Endodermal cell (in vitro differentiated cells): ENCODE data around the gene OIT3. TPM values are rescaled to one million over a fixed set of nuclear protein-coding genes. Genes with fewer than 3 reads are reported as not detected.

Experiments used
- DNase-seq: peaks from one replicate; pipeline ENCODE4 v3.0.0-alpha.2; 2017
- H3K27ac ChIP-seq: 2 replicates; pipeline ENCODE4 v1.5.1; 2013; ENCODE audit warnings: mild to moderate bottlenecking, low read depth, low read length, moderate library complexity
- H3K27me3 ChIP-seq: 2 replicates; pipeline ENCODE4 v1.6.1; 2013; ENCODE audit warnings: mild to moderate bottlenecking, low read length, moderate library complexity; ENCODE audit not compliant: insufficient read depth, control insufficient read depth, poor library complexity, severe bottlenecking
- H3K36me3 ChIP-seq: 2 replicates; pipeline ENCODE4 v1.7.0; 2013; ENCODE audit warnings: mild to moderate bottlenecking, low read length, moderate library complexity; ENCODE audit not compliant: control insufficient read depth, insufficient read depth
- H3K4me1 ChIP-seq: one replicate; pipeline ENCODE4 v1.7.0; 2013; ENCODE audit warnings: low read length; ENCODE audit not compliant: control insufficient read depth, insufficient read depth
- H3K4me3 ChIP-seq: 2 replicates; pipeline ENCODE4 v1.5.1; 2013; ENCODE audit warnings: mild to moderate bottlenecking, low read length, moderate library complexity
- H3K9ac ChIP-seq: 2 replicates; pipeline ENCODE4 v1.6.1; 2013; ENCODE audit warnings: mild to moderate bottlenecking, low read length, moderate library complexity; ENCODE audit not compliant: poor library complexity, severe bottlenecking; ENCODE audit errors: extremely low read depth
- H3K9me3 ChIP-seq: 2 replicates; pipeline ENCODE4 v1.6.1; 2013; ENCODE audit warnings: mild to moderate bottlenecking, low read length, moderate library complexity; ENCODE audit not compliant: control insufficient read depth
- H3K27ac Mint-ChIP-seq: 2 replicates; pipeline ENCODE4 v1.8.0; 2020; ENCODE audit warnings: mixed read lengths
- H3K27me3 Mint-ChIP-seq: 2 replicates; pipeline ENCODE4 v1.8.0; 2021; ENCODE audit warnings: mild to moderate bottlenecking, mixed read lengths; ENCODE audit not compliant: insufficient read depth
- H3K36me3 Mint-ChIP-seq: 2 replicates; pipeline ENCODE4 v1.8.0; 2020; ENCODE audit warnings: low read depth, mixed read lengths
- H3K4me1 Mint-ChIP-seq: 2 replicates; pipeline ENCODE4 v1.8.0; 2020; ENCODE audit warnings: mixed read lengths
- H3K4me3 Mint-ChIP-seq: 2 replicates; pipeline ENCODE4 v1.8.0; 2020; ENCODE audit warnings: mild to moderate bottlenecking, moderate library complexity, mixed read lengths
- H3K9me3 Mint-ChIP-seq: 2 replicates; pipeline ENCODE4 v1.8.0; 2020; ENCODE audit warnings: mild to moderate bottlenecking, mixed read lengths
- CTCF ChIP-seq: fragments of 200-600 bp; sonication (generic); conservative IDR thresholded peaks from 2 replicates; pipeline ENCODE4 v1.5.0; 2021; ENCODE audit warnings: antibody characterized with exemption, mild to moderate bottlenecking
- WGBS, 2 experiments: methylation state at CpG; one replicate each; pipeline versions ENCODE4 v1.1.5 to v1.1.7; 2013; ENCODE audit warnings: missing lambda C conversion rate in 2 of 2, mixed read lengths in 1 of 2; ENCODE audit not compliant: insufficient coverage in 1 of 2, insufficient read length in 1 of 2; 5-methylcytosine and 5-hydroxymethylcytosine counted together
- total RNA-seq, 2 donors: library from RNA; stranded (reverse); fragmentation: NEBNext Ultra II Directional in 1 of 2; extraction: Animal tissue kit (Norgen Biotek cat#: 25700) in 1 of 2; gene quantifications; 2 replicates in 1 of 2; 3 replicates in 1 of 2; pipeline ENCODE4 v1.2.1, GENCODE V29; 2021

Gene OIT3
- total RNA-seq, 2 donors from 2014 or later, result 0.13 TPM; not detected in 1

- Mint-ChIP-seq H3K4me3 (no peak overlapping the region), H3K9me3 (no peaks in the 10 kb centered on the region), H3K27ac (no peak overlapping the region), H3K27me3 (no peaks in the 10 kb centered on the region), H3K4me1 (no peaks in the 10 kb centered on the region), H3K36me3 (peaks cover 37% of the 10 kb centered on the region)
- Histone ChIP-seq H3K27ac (no peak overlapping the region), H3K9ac (no peak overlapping the region), H3K4me1 (no peaks in the 10 kb centered on the region), H3K4me3 (no peak overlapping the region), H3K36me3 (peaks cover 35% of the 10 kb centered on the region), H3K27me3 (no peaks in the 10 kb centered on the region), H3K9me3 (no peaks in the 10 kb centered on the region)
- DNase-seq, result no peak
- WGBS, 2 experiments, result 80 to 81% methylated on average over 6 of the region's 6 CpGs
- no peak for TF ChIP-seq CTCF
Measured at GRCh38 chr10:72889391-72889831, 4.1 kb upstream of the OIT3 start.

- no peak overlapping the region for H3K27ac Mint-ChIP-seq
- no peaks in the 10 kb centered on the region for H3K27me3 ChIP-seq
- no peaks in the 10 kb centered on the region for H3K4me1 ChIP-seq
- no peaks in the 10 kb centered on the region for H3K4me1 Mint-ChIP-seq
- H3K9me3 Mint-ChIP-seq, result no peaks in the 10 kb centered on the region
- DNase-seq, result no peak
- H3K27ac ChIP-seq, result no peak overlapping the region
- no peak overlapping the region for H3K4me3 ChIP-seq
- H3K9me3 ChIP-seq, result no peaks in the 10 kb centered on the region
- peaks cover 33% of the 10 kb centered on the region for H3K36me3 Mint-ChIP-seq
- H3K27me3 Mint-ChIP-seq, result no peaks in the 10 kb centered on the region
- H3K4me3 Mint-ChIP-seq, result no peak overlapping the region
- H3K36me3 ChIP-seq, result peaks cover 29% of the 10 kb centered on the region
- TF ChIP-seq CTCF, result no peak
- WGBS, 2 experiments, result 92 to 100% methylated on average over 2 of the region's 2 CpGs
- H3K9ac ChIP-seq, result no peak overlapping the region
Measured at GRCh38 chr10:72890086-72890485, 3.5 kb upstream of the OIT3 start.

- no peaks in the 10 kb centered on the region for H3K4me1 Mint-ChIP-seq
- Histone ChIP-seq H3K4me1 (no peaks in the 10 kb centered on the region), H3K36me3 (no peaks in the 10 kb centered on the region), H3K9me3 (no peaks in the 10 kb centered on the region), H3K27ac (no peak overlapping the region), H3K4me3 (no peak overlapping the region), H3K27me3 (no peaks in the 10 kb centered on the region), H3K9ac (no peak overlapping the region)
- H3K36me3 Mint-ChIP-seq, result no peaks in the 10 kb centered on the region
- DNase-seq, result no peak
- 86 to 93% methylated on average over 7 to 11 of the region's 11 CpGs for WGBS, 2 experiments
- H3K27ac Mint-ChIP-seq, result no peak overlapping the region
- no peak overlapping the region for H3K4me3 Mint-ChIP-seq
- H3K27me3 Mint-ChIP-seq, result no peaks in the 10 kb centered on the region
- TF ChIP-seq CTCF, result no peak
- no peaks in the 10 kb centered on the region for H3K9me3 Mint-ChIP-seq
Measured at GRCh38 chr10:72895236-72895850, 1.8 kb downstream of the OIT3 start.
